Fibroblast of lung (primary cell): ENCODE results near the gene OR8B12.

ENCODE experiments used
- EZH2 ChIP-seq: IDR thresholded peaks from 2 replicates; pipeline ENCODE4 v1.5.1; 2012; ENCODE audit warnings: low read length, control low read depth, mild to moderate bottlenecking; ENCODE audit errors: missing control alignments
- TF ChIP-seq, protein P1 (sequence below), 2 donors: IDR thresholded peaks in 1 of 2; conservative IDR thresholded peaks in 1 of 2; 1 replicate in 1 of 2; 2 replicates in 1 of 2; pipeline ENCODE4 v1.5.1; 2011 to 2012; ENCODE audit warnings: low read length in 2 of 2, control low read depth in 1 of 2, inconsistent platforms in 1 of 2, low read depth in 1 of 2, mild to moderate bottlenecking in 1 of 2

DNA sequence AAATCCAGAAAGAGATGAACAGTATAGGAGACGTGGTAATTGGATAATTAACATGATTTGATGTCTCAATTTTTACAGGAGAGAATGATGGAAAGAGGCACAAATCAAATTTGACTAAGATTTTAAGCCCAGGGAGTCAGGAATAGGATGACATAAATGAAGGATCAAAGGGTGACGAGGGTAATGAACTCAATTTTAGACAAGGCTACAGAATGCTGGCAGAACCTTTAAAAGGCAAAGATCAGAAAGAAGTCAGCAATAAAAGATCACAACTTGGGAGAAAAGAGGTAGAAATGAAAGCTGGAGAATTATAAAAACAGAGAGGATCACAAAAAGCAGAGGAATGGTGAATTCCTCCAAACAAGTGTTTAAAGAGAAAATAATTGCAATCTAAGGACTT is 13.4 kb upstream of the OR8B12 start:
- TF ChIP-seq, protein P1, sequence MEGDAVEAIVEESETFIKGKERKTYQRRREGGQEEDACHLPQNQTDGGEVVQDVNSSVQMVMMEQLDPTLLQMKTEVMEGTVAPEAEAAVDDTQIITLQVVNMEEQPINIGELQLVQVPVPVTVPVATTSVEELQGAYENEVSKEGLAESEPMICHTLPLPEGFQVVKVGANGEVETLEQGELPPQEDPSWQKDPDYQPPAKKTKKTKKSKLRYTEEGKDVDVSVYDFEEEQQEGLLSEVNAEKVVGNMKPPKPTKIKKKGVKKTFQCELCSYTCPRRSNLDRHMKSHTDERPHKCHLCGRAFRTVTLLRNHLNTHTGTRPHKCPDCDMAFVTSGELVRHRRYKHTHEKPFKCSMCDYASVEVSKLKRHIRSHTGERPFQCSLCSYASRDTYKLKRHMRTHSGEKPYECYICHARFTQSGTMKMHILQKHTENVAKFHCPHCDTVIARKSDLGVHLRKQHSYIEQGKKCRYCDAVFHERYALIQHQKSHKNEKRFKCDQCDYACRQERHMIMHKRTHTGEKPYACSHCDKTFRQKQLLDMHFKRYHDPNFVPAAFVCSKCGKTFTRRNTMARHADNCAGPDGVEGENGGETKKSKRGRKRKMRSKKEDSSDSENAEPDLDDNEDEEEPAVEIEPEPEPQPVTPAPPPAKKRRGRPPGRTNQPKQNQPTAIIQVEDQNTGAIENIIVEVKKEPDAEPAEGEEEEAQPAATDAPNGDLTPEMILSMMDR (conservative IDR thresholded peaks at IDR 0.05 in 1 of 2, IDR thresholded peaks at IDR 0.05 in 1 of 2; ENCODE audit: low read depth in 1 of 2, low read length in 2 of 2), result no peak
- TF ChIP-seq EZH2, result no peak
